Neural progenitor cell (in vitro differentiated cells): ENCODE data around the gene ATP2A3.

Source experiments
- CTCF ChIP-seq: fragments of 200-600 bp; sonication (generic); IDR thresholded peaks from 2 replicates; pipeline ENCODE4 v1.5.1; 2017; ENCODE audit warnings: antibody characterized with exemption, mild to moderate bottlenecking
- EZH2 ChIP-seq: fragments of 200-600 bp; sonication (generic); IDR thresholded peaks from 2 replicates; pipeline ENCODE4 v1.6.1; 2017; ENCODE audit warnings: antibody characterized with exemption, mild to moderate bottlenecking, moderate library complexity
- EZH2phosphoT487 ChIP-seq: fragments of 200-600 bp; sonication (generic); IDR thresholded peaks from 2 replicates; pipeline ENCODE4 v1.6.1; 2017; ENCODE audit warnings: antibody characterized with exemption

- TF ChIP-seq CTCF, result no peak
- TF ChIP-seq EZH2, result no peak
- TF ChIP-seq EZH2phosphoT487, result no peak
Observed at GRCh38 chr17:3879186-3879585, 85.1 kb downstream of the ATP2A3 start.
